Endothelial cell (in vitro differentiated cells): ENCODE results near the gene TPX2. TPM values are rescaled to one million over a fixed set of nuclear protein-coding genes. Genes with fewer than 3 reads are reported as not detected.

ENCODE experiments used
- DNase-seq: peaks from one replicate; pipeline ENCODE4 v3.0.0; 2021; ENCODE audit warnings: low spot score
- H3K27ac Mint-ChIP-seq: one replicate; pipeline ENCODE4 v1.8.0; 2021; ENCODE audit warnings: mixed read lengths, inconsistent platforms; ENCODE audit not compliant: unreplicated experiment
- H3K27me3 Mint-ChIP-seq: one replicate; pipeline ENCODE4 v1.8.0; 2021; ENCODE audit warnings: mild to moderate bottlenecking, moderate library complexity, mixed read lengths, inconsistent platforms; ENCODE audit not compliant: unreplicated experiment
- H3K36me3 Mint-ChIP-seq: one replicate; pipeline ENCODE4 v1.8.0; 2021; ENCODE audit warnings: mild to moderate bottlenecking, low read depth, mixed read lengths, inconsistent platforms; ENCODE audit not compliant: unreplicated experiment
- H3K4me1 Mint-ChIP-seq: one replicate; pipeline ENCODE4 v1.8.0; 2021; ENCODE audit warnings: mild to moderate bottlenecking, mixed read lengths, inconsistent platforms; ENCODE audit not compliant: unreplicated experiment
- H3K4me3 Mint-ChIP-seq: one replicate; pipeline ENCODE4 v1.8.0; 2021; ENCODE audit warnings: mild to moderate bottlenecking, mixed read lengths, inconsistent platforms; ENCODE audit not compliant: unreplicated experiment
- H3K9me3 Mint-ChIP-seq: one replicate; pipeline ENCODE4 v1.8.0; 2021; ENCODE audit warnings: mixed read lengths, inconsistent platforms; ENCODE audit not compliant: unreplicated experiment
- CTCF ChIP-seq: fragments of 200-600 bp; sonication (generic); IDR thresholded peaks from one replicate; pipeline ENCODE4 v1.5.0; 2021; ENCODE audit warnings: antibody characterized with exemption; ENCODE audit not compliant: unreplicated experiment
- total RNA-seq: library from RNA; stranded (reverse); fragmentation: NEBNext Ultra II Directional; extraction: Animal tissue kit (Norgen Biotek cat#: 25700); gene quantifications from one replicate; pipeline ENCODE4 v1.2.1, GENCODE V29; 2021; ENCODE audit not compliant: unreplicated experiment

Gene TPX2
- total RNA-seq, 1 donor from 2014 or later = 27.2 TPM

- Mint-ChIP-seq H3K27me3 (peaks cover 2% of the 10 kb centered on the region), H3K9me3 (no peaks in the 10 kb centered on the region), H3K4me1 (no peaks in the 10 kb centered on the region), H3K27ac (no peak overlapping the region), H3K36me3 (peaks cover 10% of the 10 kb centered on the region), H3K4me3 (no peak overlapping the region)
- no peak for TF ChIP-seq CTCF
- no peak for DNase-seq
Measured at GRCh38 chr20:31797364-31797763, 58.3 kb downstream of the TPX2 start.

- Mint-ChIP-seq H3K4me3 (no peak overlapping the region), H3K9me3 (no peaks in the 10 kb centered on the region), H3K36me3 (peaks cover 7% of the 10 kb centered on the region), H3K27ac (no peak overlapping the region), H3K4me1 (no peaks in the 10 kb centered on the region), H3K27me3 (peaks cover 2% of the 10 kb centered on the region)
- no peak for DNase-seq
- TF ChIP-seq CTCF = no peak
Measured at GRCh38 chr20:31801508-31801907, 62.4 kb downstream of the TPX2 start.

- no peak overlapping the region for H3K27ac Mint-ChIP-seq
- no peak for DNase-seq
- H3K4me3 Mint-ChIP-seq = no peak overlapping the region
- TF ChIP-seq CTCF = no peak
- no peaks in the 10 kb centered on the region for H3K9me3 Mint-ChIP-seq
- H3K4me1 Mint-ChIP-seq = no peaks in the 10 kb centered on the region
- H3K36me3 Mint-ChIP-seq = peaks cover 7% of the 10 kb centered on the region
- no peaks in the 10 kb centered on the region for H3K27me3 Mint-ChIP-seq
Measured at GRCh38 chr20:31803552-31804291, 64.6 kb downstream of the TPX2 start.

GRCh38 chr20:31806564-31807355, 67.7 kb downstream of the TPX2 start:
- H3K27me3 Mint-ChIP-seq = no peaks in the 10 kb centered on the region
- no peak overlapping the region for H3K4me3 Mint-ChIP-seq
- TF ChIP-seq CTCF = no peak
- no peaks in the 10 kb centered on the region for H3K4me1 Mint-ChIP-seq
- H3K36me3 Mint-ChIP-seq = peaks cover 3% of the 10 kb centered on the region
- no peak overlapping the region for H3K27ac Mint-ChIP-seq
- no peak for DNase-seq
- no peaks in the 10 kb centered on the region for H3K9me3 Mint-ChIP-seq

GRCh38 chr20:31808481-31808880, 69.4 kb downstream of the TPX2 start:
- Mint-ChIP-seq H3K4me1 (peaks cover 5% of the 10 kb centered on the region), H3K9me3 (no peaks in the 10 kb centered on the region), H3K36me3 (no peaks in the 10 kb centered on the region), H3K27me3 (no peaks in the 10 kb centered on the region), H3K4me3 (no peak overlapping the region), H3K27ac (no peak overlapping the region)
- TF ChIP-seq CTCF = no peak
- DNase-seq = no peak
